Activated CD8-positive, alpha-beta T cell treated with anti-CD3 and anti-CD28 coated beads for 36 hours (primary cell): ENCODE results near the gene RRAD. TPM values are rescaled to one million over a fixed set of nuclear protein-coding genes. Genes with fewer than 3 reads are reported as not detected.

Source experiments
- ATAC-seq: fragments of 200-7000 bp; cut with Tn5 transposase; one replicate; pipeline ENCODE4 v1.10.0; 2021; ENCODE audit warnings: mild to moderate bottlenecking, moderate library complexity
- CTCF ChIA-PET: fragments of 350-600 bp; sonication (Branson Sonifier 250); formaldehyde crosslinking; loops from one replicate; lab custom pipeline; 2021; ENCODE audit warnings: antibody characterized with exemption; lab: Charles Lee
- POLR2A ChIA-PET: fragments of 350-600 bp; sonication (Branson Sonifier 250); formaldehyde crosslinking; loops from one replicate; lab custom pipeline; 2021; ENCODE audit warnings: antibody characterized with exemption; lab: Charles Lee
- DNase-seq: peaks from one replicate; pipeline ENCODE4 v3.0.0-alpha.2; 2020
- H3K27ac Mint-ChIP-seq: one replicate; pipeline ENCODE4 v1.8.0; 2021; ENCODE audit warnings: mild to moderate bottlenecking, mixed read lengths
- H3K27me3 Mint-ChIP-seq: one replicate; pipeline ENCODE4 v1.8.0; 2021; ENCODE audit warnings: mixed read lengths
- H3K36me3 Mint-ChIP-seq: one replicate; pipeline ENCODE4 v1.8.0; 2021; ENCODE audit warnings: low read depth, mixed read lengths
- H3K4me1 Mint-ChIP-seq: one replicate; pipeline ENCODE4 v1.8.0; 2021; ENCODE audit warnings: low read depth, mixed read lengths
- H3K4me3 Mint-ChIP-seq: one replicate; pipeline ENCODE4 v1.8.0; 2021; ENCODE audit warnings: mild to moderate bottlenecking, moderate library complexity, mixed read lengths
- H3K9me3 Mint-ChIP-seq: one replicate; pipeline ENCODE4 v1.8.0; 2021; ENCODE audit warnings: mixed read lengths
- CTCF ChIP-seq: fragments of 200-600 bp; IDR thresholded peaks from one replicate; pipeline ENCODE4 v1.8.0; 2022; ENCODE audit warnings: antibody characterized with exemption, mild to moderate bottlenecking
- intact Hi-C: fragments of 100-400 bp; cut with micrococcal nuclease; formaldehyde crosslinking; loops from one replicate; pipeline ENCODE4 v1.10.0; 2022
- total RNA-seq, 2 experiments: library from RNA; stranded (reverse); gene quantifications; one replicate each; pipeline ENCODE4 v1.2.3, GENCODE V29; 2021

RRAD gene
- total RNA-seq, 2 experiments from 2014 or later = 0.61 to 1.1 TPM

- ATAC-seq = no peak
- Mint-ChIP-seq H3K27me3 (no peaks in the 10 kb centered on the region), H3K4me1 (peaks cover 10% of the 10 kb centered on the region), H3K4me3 (no peak overlapping the region), H3K9me3 (no peaks in the 10 kb centered on the region), H3K27ac (no peak overlapping the region), H3K36me3 (no peaks in the 10 kb centered on the region)
- intact Hi-C loops = no loop called here
- ChIA-PET POLR2A (interaction anchor here (0.6 to 1.5 kb wide), 4 partner anchors 15 to 29 kb away, joined by 3 read pairs; no protein-coding TSS in a partner anchor), CTCF (interaction anchor here (1.1 to 1.6 kb wide), 8 partner anchors 9 to 118 kb away, joined by 3 to 11 read pairs (median 3); partner anchors contain the start of genes CDH16 and PDP2)
- no peak for DNase-seq
- no peak for TF ChIP-seq CTCF
Measured at GRCh38 chr16:66910175-66910940, 15.0 kb downstream of the RRAD start.

GRCh38 chr16:66908762-66909559 lies 16.4 kb downstream of the RRAD start:
- Mint-ChIP-seq H3K4me1 (peaks cover 10% of the 10 kb centered on the region), H3K36me3 (no peaks in the 10 kb centered on the region), H3K9me3 (no peaks in the 10 kb centered on the region), H3K27ac (no peak overlapping the region), H3K27me3 (no peaks in the 10 kb centered on the region), H3K4me3 (no peak overlapping the region)
- DNase-seq (no peak), ATAC-seq (no peak)
- no peak for TF ChIP-seq CTCF
- CTCF ChIA-PET = interaction anchor here (0.8 to 1.6 kb wide), 8 partner anchors 8 to 50 kb away, joined by 3 to 11 read pairs (median 3); partner anchors contain the start of gene CDH16
- intact Hi-C loops = no loop called here
- POLR2A ChIA-PET = interaction anchor here (1.0 to 1.2 kb wide), 2 partner anchors 9 to 28 kb away, joined by 3 read pairs; no protein-coding TSS in a partner anchor

GRCh38 chr16:66908116-66908515 lies 17.2 kb downstream of the RRAD start:
- Mint-ChIP-seq H3K4me3 (no peak overlapping the region), H3K4me1 (peaks cover 10% of the 10 kb centered on the region), H3K36me3 (no peaks in the 10 kb centered on the region), H3K27me3 (no peaks in the 10 kb centered on the region), H3K9me3 (no peaks in the 10 kb centered on the region), H3K27ac (no peak overlapping the region)
- ChIA-PET POLR2A (no interaction called here), CTCF (no interaction called here)
- no peak for TF ChIP-seq CTCF
- intact Hi-C loops = no loop called here
- DNase-seq (no peak), ATAC-seq (no peak)

- DNase-seq (no peak), ATAC-seq (no peak)
- TF ChIP-seq CTCF = no peak
- intact Hi-C loops = no loop called here
- Mint-ChIP-seq H3K4me3 (no peak overlapping the region), H3K27me3 (no peaks in the 10 kb centered on the region), H3K27ac (no peak overlapping the region), H3K4me1 (peaks cover 10% of the 10 kb centered on the region), H3K36me3 (no peaks in the 10 kb centered on the region), H3K9me3 (no peaks in the 10 kb centered on the region)
- POLR2A ChIA-PET = no interaction called here
- CTCF ChIA-PET = interaction anchor here (0.6 to 1.4 kb wide), 5 partner anchors 10 to 1521 kb away, joined by 3 to 5 read pairs (median 3); partner anchors contain the start of gene NAE1
Measured at GRCh38 chr16:66906916-66907836, 18.2 kb downstream of the RRAD start.
